ENCODE results near the gene BRINP2. TPM values are rescaled to one million over a fixed set of nuclear protein-coding genes. Genes with fewer than 3 reads are reported as not detected.

The BRINP2 gene
- total and polyA plus RNA-seq, 2 of the 8 experiments (the other 6 are each of a cell fraction or from before 2014, with no cell fraction given), result 0.39 to 0.42 TPM

DNA sequence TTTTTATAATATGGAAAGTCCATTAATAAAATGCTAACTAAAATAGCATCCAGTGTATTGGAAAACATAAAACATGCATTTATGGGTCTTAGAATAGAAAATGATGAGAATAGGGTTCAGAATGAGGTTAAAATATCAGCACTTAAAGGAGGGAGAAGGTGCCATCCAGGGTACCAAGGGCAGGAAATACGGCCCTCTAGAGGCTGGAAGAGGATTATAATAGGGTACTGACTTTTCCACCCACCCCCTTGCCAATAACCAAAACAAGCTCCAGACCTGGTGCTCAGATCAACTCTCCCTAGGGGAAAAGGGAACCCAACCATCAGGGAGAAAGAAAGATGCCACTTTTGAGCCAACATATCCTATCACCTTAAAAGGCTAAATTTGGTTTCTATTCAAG, 32.9 kb upstream of the BRINP2 start:
- no peak overlapping the region for H2BK5ac ChIP-seq (ENCODE audit: low read depth, low read length)
- peak; percentile 74 for FAIRE-seq
- TF ChIP-seq BACH1 (IDR thresholded peaks at IDR 0.05; ENCODE audit: low read length) (no peak), PHF8 (conservative IDR thresholded peaks at IDR 0.05; ENCODE audit: low read depth, low read length) (no peak), CHD2 (IDR thresholded peaks at IDR 0.05; ENCODE audit: low read length) (no peak), CBX5 (IDR thresholded peaks at IDR 0.05; ENCODE audit: low read depth, low read length) (no peak), RAD21 (IDR thresholded peaks at IDR 0.05 in 1 of 2, conservative IDR thresholded peaks at IDR 0.05 in 1 of 2; ENCODE audit: low read depth in 2 of 2, low read length in 2 of 2) (peak; percentile 49 to 62), RFX5 (IDR thresholded peaks at IDR 0.05; ENCODE audit: borderline replicate concordance, low read depth, low read length) (no peak), SIN3A (conservative IDR thresholded peaks at IDR 0.05 in 1 of 2, IDR thresholded peaks at IDR 0.05 in 1 of 2; ENCODE audit: low read depth in 1 of 2, low read length in 2 of 2) (no peak), SAP30 (IDR thresholded peaks at IDR 0.05; ENCODE audit: insufficient read depth, insufficient replicate concordance, low read length) (no peak), JUND (IDR thresholded peaks at IDR 0.05; ENCODE audit: low read length) (no peak), HDAC6 (IDR thresholded peaks at IDR 0.05; ENCODE audit: low read depth, low read length) (no peak)
- TF ChIP-seq, protein P1, sequence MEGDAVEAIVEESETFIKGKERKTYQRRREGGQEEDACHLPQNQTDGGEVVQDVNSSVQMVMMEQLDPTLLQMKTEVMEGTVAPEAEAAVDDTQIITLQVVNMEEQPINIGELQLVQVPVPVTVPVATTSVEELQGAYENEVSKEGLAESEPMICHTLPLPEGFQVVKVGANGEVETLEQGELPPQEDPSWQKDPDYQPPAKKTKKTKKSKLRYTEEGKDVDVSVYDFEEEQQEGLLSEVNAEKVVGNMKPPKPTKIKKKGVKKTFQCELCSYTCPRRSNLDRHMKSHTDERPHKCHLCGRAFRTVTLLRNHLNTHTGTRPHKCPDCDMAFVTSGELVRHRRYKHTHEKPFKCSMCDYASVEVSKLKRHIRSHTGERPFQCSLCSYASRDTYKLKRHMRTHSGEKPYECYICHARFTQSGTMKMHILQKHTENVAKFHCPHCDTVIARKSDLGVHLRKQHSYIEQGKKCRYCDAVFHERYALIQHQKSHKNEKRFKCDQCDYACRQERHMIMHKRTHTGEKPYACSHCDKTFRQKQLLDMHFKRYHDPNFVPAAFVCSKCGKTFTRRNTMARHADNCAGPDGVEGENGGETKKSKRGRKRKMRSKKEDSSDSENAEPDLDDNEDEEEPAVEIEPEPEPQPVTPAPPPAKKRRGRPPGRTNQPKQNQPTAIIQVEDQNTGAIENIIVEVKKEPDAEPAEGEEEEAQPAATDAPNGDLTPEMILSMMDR (IDR thresholded peaks at IDR 0.05; ENCODE audit: control extremely low read depth in 1 of 3, insufficient read depth in 1 of 3, low read depth in 1 of 3, low read length in 3 of 3), result peak; percentile 7 to 58 (median 49)

More for the DNA sequence above, 32.9 kb upstream of the BRINP2 start:
- no peak overlapping the region for H3K27ac ChIP-seq (ENCODE audit: low read depth, low read length)
- H2BK20ac ChIP-seq (ENCODE audit: low read length), result no peak overlapping the region
- no peak for DNase-seq (ENCODE audit: low read depth in 1 of 2, low spot score in 2 of 2)
- no peak overlapping the region for H4K5ac ChIP-seq (ENCODE audit: insufficient read length, low read depth, low read length)
- H3K4me3 ChIP-seq (ENCODE audit: extremely low read depth in 1 of 4, insufficient read depth in 2 of 4, low read depth in 3 of 4, low read length in 4 of 4), result no peak overlapping the region
- H2AFZ ChIP-seq (ENCODE audit: low read length), result no peak overlapping the region
- H3K9me3 ChIP-seq (ENCODE audit: insufficient read depth in 2 of 2, low read depth in 1 of 2, low read length in 1 of 2), result no peaks in the 10 kb centered on the region
- no peak overlapping the region for H4K8ac ChIP-seq (ENCODE audit: extremely low read depth, insufficient read depth, low read length)
- 56% methylated on average over 1 of the region's 1 CpG; no CpG with 5 or more reads in 1 of the 2 experiments for WGBS, 2 experiments (ENCODE audit: extremely low coverage in 1 of 2, insufficient coverage in 1 of 2, insufficient read length in 1 of 2, insufficient replicate concordance in 2 of 2, low coverage in 1 of 2, low lambda C conversion rate in 2 of 2, missing lambda C conversion rate in 1 of 2)
- H3K23ac ChIP-seq (ENCODE audit: insufficient read length), result no peak overlapping the region
- no peak overlapping the region for H3K4me2 ChIP-seq (ENCODE audit: insufficient read depth in 1 of 2, low read depth in 2 of 2, low read length in 2 of 2)
- H2BK15ac ChIP-seq (ENCODE audit: low read length), result no peak overlapping the region
- H3K23me2 ChIP-seq (ENCODE audit: low read depth, low read length), result no peaks in the 10 kb centered on the region
- H2BK120ac ChIP-seq (replicated peaks; ENCODE audit: low read depth, low read length), result no peak overlapping the region
- H3K56ac ChIP-seq (replicated peaks; ENCODE audit: insufficient read length, low read depth, low read length), result no peak overlapping the region
- H3K27me3 ChIP-seq (replicated peaks in 1 of 4; ENCODE audit: control insufficient read depth in 3 of 4, extremely low read depth in 1 of 4, insufficient read depth in 3 of 4, low read length in 3 of 4), result no peaks in the 10 kb centered on the region
- no peak overlapping the region for H4K91ac ChIP-seq (replicated peaks; ENCODE audit: insufficient read length, low read length)
- ChIA-PET CTCF (ENCODE audit: partially characterized antibody) (interaction anchor here (0.5 to 3.2 kb wide), 31 partner anchors 8 to 1126 kb away, joined by 3 to 19 read pairs (median 4); partner anchors contain the start of genes ASTN1 and BRINP2), POLR2A (ENCODE audit: partially characterized antibody) (no interaction called here)
- H4K20me1 ChIP-seq (replicated peaks in 1 of 2; ENCODE audit: control insufficient read depth in 1 of 2, insufficient read depth in 2 of 2, low read length in 2 of 2), result no peaks in the 10 kb centered on the region
- H3K79me2 ChIP-seq (ENCODE audit: control insufficient read depth in 1 of 2, insufficient read depth in 2 of 2, low read length in 2 of 2), result no peaks in the 10 kb centered on the region
- no peak overlapping the region for H3K9ac ChIP-seq (replicated peaks in 1 of 4; ENCODE audit: extremely low read depth in 1 of 4, low read depth in 3 of 4, low read length in 3 of 4)
- no peaks in the 10 kb centered on the region for H3K36me3 ChIP-seq (ENCODE audit: control insufficient read depth in 2 of 4, insufficient read depth in 4 of 4, low read length in 3 of 4)
- H2BK12ac ChIP-seq (ENCODE audit: low read depth, low read length), result no peak overlapping the region
- H3K79me1 ChIP-seq (ENCODE audit: low read depth, low read length), result no peaks in the 10 kb centered on the region
- no peak overlapping the region for H3K4ac ChIP-seq (replicated peaks; ENCODE audit: insufficient read length, low read depth, low read length)
- no peak overlapping the region for H3K18ac ChIP-seq (ENCODE audit: extremely low read depth, low read length)
- no peak overlapping the region for H3K14ac ChIP-seq (ENCODE audit: insufficient read length)
- peaks cover 0 to 2% (median 1%) of the 10 kb centered on the region in 4 experiments; a peak in 2 of 7 replicates for H3K4me1 ChIP-seq (replicated peaks in 1 of 4; ENCODE audit: control insufficient read depth in 3 of 4, insufficient read depth in 4 of 4, low read length in 3 of 4)
- no peak overlapping the region for H2AK5ac ChIP-seq (ENCODE audit: low read depth, low read length)

All from H1 (cell line).